ENCODE data around the gene PLA2G2A.
"Not testable (repeated sequence)": the region's sequence is repeated elsewhere in the genome, so short reads cannot be mapped to it uniquely, and the experiment has no call there.

Gene PLA2G2A, protein sequence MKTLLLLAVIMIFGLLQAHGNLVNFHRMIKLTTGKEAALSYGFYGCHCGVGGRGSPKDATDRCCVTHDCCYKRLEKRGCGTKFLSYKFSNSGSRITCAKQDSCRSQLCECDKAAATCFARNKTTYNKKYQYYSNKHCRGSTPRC

DNA sequence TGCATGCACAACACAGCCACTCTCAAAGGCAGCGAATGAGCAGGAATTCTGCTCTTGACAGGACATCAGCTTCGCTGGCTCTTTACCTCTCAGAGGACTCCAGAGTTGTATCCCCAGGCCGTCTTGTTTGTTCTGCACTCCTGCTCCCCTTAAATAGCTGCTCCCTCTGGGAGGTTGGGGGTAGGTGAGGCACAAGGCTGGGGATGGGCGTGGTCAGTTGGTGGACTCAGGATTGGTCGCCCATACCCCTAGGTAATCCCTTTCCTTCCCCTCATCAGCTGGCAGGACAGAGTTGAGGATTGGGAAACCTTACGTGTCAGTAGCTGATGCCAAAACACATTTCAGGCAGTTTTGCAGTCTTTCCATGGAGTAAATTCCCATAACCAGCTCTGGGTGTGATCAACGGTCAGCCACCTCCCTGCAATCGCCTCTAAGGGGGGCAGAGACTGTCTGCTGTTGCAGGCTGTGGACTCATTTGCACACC, at the start of gene PLA2G2A:
Gene PLA2G2A (minus strand): TSS at position 125 of the 484 bp plus-strand sequence. CDS start 845 bp downstream, outside the sequence.
- no peak for DNase-seq (ENCODE audit: low read depth, low spot score)

GRCh38 chr1:20028726-20029125, 49.3 kb upstream of the PLA2G2A start:
- DNase-seq (ENCODE audit: low read depth, low spot score) = no peak

GRCh38 chr1:20028125-20028524, 48.7 kb upstream of the PLA2G2A start:
- no peak for DNase-seq (ENCODE audit: low read depth, low spot score)

DNA sequence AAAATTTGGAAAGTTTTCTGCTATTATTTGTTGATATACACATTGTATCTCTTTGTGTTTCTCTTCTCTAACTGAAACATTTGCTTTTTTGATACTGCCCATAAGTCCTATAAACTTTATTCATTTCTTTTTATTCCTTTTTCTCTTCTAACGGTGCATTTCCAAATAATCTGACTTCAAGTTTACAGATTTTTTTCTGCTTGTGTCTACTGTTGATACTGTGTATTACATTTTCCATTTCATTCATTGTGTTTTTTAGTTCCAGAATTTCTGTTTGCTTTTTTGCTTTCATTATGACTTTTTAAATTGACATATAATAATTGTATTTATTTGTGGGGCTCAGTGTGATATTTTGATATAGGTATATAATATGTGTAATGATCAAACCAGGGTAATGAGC, 38.3 kb upstream of the PLA2G2A start:
- no peak for DNase-seq (ENCODE audit: low read depth, low spot score)

DNA sequence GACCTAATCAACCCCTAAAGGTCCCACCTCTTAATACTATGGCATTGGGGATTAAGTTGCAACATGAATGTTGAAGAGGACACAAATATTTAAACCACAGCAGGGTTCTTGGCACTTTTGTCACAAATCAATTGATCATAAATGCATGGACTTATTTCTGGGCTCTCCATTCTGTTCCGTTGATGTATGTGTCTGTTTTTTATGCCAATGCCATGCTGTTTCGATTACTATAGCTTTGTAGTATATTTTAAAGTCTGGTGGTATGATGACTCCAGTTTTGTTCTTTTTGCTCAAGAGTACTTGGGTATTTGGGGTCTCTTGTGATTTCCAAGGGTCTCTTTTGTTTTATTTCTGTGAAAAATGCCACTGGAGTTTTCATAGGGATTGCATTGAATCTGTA, 34.7 kb upstream of the PLA2G2A start:
- DNase-seq (ENCODE audit: low read depth, low spot score) = no peak

DNA sequence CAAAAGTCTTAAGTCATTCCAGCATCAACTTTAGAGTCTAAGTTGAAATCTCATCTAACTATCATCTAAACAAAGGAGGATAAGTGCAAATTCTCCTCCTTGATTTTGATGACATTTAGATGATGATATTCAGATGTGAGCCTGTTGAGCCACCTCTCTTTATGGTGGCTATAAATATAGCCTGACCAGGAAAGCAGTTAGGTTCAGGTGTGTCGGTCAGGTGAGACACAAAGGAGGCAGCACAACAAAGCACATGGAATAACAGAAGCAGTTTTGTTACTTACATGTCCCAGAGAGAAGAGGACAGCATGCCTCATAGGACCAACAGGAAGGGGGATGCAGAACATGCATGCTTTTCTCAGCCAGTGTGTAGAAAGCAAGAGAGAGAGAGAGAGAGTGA, 30.6 kb upstream of the PLA2G2A start:
- no peak for DNase-seq (ENCODE audit: low read depth, low spot score)

GRCh38 chr1:20009212-20009611, 29.8 kb upstream of the PLA2G2A start:
- no peak for DNase-seq (ENCODE audit: low read depth, low spot score)

DNA sequence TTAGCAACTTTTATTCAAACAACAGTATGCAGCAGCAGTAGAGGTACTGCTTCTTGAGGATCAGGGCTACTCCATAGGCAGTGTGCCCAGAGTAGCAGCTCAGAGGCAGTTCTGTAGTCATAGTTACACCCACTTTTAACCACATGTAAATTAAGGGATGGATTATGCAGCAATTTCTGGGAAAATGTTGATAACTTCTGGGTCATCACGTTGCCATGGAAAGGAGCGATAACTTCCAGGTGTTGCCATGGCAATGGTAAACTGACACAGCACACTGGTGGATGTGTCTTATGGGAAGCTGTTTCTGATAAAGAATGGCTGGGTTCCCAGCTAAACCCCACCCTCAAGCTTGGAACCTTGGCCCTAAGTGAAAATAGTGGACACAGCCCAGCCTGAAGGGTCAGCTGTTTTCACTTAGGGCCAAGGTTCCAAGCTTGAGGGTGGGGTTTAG, 29.0 kb upstream of the PLA2G2A start:
- DNase-seq (ENCODE audit: low read depth, low spot score) = no peak

- DNase-seq (ENCODE audit: low read depth, low spot score) = not testable (repeated sequence)
These were observed 19.4 kb upstream of the PLA2G2A start for GRCh38 chr1:19998823-19999222.

- no peak for DNase-seq (ENCODE audit: low read depth, low spot score)
These were observed 11.3 kb upstream of the PLA2G2A start for GRCh38 chr1:19990689-19991088.

- not testable (repeated sequence) for DNase-seq (ENCODE audit: low read depth, low spot score)
These were observed 10.8 kb upstream of the PLA2G2A start for GRCh38 chr1:19990182-19990582.

GRCh38 chr1:19988267-19989006, 9.0 kb upstream of the PLA2G2A start:
- no peak for DNase-seq (ENCODE audit: low read depth, low spot score)

- no peak for DNase-seq (ENCODE audit: low read depth, low spot score)
These were observed 8.3 kb upstream of the PLA2G2A start for GRCh38 chr1:19987719-19988118.

DNA sequence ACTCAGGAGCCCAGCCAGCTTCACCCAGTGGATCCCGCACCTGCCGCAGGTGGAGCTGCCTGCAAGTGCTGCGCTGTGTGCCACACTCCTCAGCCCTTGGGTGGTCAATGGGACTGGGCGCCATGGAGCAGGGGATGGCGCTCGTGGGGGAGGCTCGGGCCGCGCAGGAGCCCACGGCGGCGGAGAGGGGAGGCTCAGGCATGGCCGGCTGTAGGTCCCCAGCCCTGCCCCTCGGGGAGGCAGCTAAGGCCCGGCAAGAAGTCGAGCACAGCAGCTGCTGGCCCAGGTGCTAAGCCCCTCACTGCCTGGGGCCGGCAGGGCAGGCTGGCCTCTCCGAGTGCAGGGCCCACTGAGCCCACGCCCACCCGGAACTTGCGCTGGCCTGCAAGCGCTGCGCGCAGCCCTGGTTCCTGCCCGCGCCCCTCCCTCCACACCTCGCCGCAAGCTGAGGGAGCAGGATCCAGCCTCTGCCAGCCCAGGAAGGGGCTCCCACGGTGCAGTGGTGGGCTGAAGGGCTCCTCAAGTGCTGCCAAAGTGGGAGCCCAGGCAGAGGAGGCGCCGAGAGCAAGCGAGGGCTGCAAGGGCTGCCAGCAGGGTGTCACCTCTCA, 5.1 kb upstream of the PLA2G2A start:
- not testable (repeated sequence) for DNase-seq (ENCODE audit: low read depth, low spot score)

GRCh38 chr1:19981507-19982312, 2.3 kb upstream of the PLA2G2A start:
- DNase-seq (ENCODE audit: low read depth, low spot score) = no peak

DNA sequence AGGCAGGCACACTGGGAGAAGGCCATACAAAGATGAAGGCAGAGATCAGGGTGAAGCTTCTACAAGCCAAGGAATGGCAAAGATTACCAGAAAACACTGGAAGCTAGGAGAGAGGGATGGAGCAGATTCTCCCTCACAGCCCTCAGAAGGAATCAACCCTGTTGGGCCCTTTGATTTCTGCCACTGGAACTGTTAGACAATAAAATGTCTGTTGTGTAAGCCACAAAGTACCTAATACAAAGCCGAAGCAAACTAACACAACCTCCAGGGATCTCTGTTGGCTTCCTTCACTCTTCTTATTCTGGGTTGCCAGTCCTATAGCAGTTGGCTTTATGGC, 1.7 kb upstream of the PLA2G2A start:
- no peak for DNase-seq (ENCODE audit: low read depth, low spot score)

DNA sequence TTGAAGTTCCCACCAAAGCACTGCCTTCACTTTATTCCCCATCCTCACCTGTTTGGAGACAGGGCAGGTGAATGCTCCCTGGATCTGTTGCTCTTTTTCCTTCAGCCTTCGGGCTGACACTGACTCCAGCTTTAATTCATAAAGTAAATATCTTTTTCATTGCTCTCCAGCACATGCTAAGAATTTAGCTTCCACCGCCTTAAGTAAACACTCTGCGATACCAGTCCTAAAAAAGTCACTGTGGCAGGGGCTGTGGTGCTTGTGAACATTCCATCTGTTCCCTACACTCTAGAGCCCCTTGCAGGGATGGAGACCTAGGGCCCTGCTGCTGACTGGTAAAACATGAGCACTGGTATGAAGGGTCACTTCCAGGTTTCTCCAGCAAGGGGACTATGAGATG, 896 bp upstream of the PLA2G2A start:
- DNase-seq (ENCODE audit: low read depth, low spot score) = no peak

DNA sequence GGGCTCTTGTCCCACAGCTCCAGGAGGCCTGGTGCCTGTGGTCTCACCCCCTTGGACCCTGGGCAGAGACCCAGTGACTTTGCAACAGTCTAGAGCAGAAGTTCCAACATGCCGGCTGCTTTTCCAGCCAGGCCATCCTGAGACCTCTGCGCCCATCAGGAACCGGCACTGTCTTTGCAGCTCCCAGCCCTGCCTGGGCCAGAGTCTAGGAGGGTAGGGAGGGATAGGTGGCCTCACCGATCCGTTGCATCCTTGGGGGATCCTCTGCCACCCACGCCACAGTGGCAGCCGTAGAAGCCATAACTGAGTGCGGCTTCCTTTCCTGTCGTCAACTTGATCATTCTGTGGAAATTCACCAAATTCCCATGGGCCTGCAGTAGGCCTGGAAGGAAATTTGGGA, 1.3 kb downstream of the PLA2G2A start:
- DNase-seq (ENCODE audit: low read depth, low spot score) = no peak

DNA sequence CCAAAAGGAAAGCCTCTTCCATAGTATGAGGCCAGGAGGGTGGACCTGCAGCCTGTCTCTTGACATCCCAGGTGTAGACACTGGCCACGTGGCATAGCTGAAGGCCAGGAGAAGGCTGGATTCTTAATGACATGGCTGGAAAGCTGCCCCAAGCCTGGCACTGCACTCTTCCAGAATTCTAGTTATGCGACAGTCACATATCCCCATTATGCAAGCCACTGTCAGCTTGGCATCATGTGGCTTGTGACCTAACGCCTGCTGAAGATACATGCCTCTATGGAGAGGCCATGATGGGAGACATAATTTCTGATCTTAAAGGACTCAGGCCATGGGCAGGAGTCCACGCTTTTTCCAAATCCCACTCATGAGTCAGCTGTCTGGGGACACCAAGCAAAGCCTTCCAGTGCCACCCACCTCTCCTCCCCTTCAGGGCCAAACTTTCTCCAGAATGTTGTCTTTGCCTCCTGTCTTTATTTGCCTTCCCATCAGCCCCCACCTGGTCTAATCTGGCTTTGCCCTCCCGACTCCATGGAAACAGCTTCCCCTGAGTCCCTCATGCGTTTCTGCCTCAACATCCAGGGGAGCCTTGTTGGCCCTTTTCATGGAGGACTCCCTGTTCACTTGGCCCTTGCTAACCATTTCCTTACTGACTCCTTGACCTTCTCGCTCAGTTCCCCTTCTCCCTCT, 3.0 kb downstream of the PLA2G2A start:
- DNase-seq (ENCODE audit: low read depth, low spot score) = no peak

GRCh38 chr1:19975423-19976193, 3.8 kb downstream of the PLA2G2A start:
- no peak for DNase-seq (ENCODE audit: low read depth, low spot score)
